Esophagus squamous epithelium (tissue), 4 donors: Measurements from ENCODE around the gene PRND.

Experiments used
- POLR2A ChIP-seq, 4 donors: fragments of 450-650 bp; IDR thresholded peaks; one replicate each; pipeline ENCODE4 v1.6.1; 2017; ENCODE audit warnings: antibody characterized with exemption in 4 of 4, mild to moderate bottlenecking in 4 of 4, moderate library complexity in 3 of 4
- TF ChIP-seq, protein P1 (sequence below), 6 experiments: fragments of 450-650 bp in 4 of 6; fragments of 200-600 bp in 2 of 6; sonication (generic) in 2 of 6; IDR thresholded peaks; one replicate each; pipeline ENCODE4 v1.5.1; 2016 to 2019; ENCODE audit warnings: antibody characterized with exemption in 6 of 6, mild to moderate bottlenecking in 4 of 6, moderate library complexity in 4 of 6

DNA sequence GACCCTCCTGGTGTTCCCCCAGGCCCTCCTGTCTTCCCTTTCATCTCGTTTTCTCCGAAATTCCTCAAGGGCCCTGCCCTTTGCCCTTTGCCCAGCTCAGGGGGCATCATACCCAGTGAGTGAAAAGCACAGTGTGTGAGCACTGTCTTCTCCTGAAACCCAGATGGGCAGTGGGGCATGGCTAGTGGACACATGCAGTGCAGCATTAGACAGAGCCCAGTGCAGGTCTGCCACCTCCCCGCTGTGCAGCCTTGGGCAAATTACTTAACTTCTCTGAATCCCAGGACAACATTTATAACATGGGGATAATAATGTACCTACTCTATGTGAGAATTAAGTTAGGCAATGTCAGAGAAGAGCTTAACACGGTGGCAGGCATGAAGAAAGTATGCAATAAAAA, 1.3 kb downstream of the PRND start:
- TF ChIP-seq, protein P1, sequence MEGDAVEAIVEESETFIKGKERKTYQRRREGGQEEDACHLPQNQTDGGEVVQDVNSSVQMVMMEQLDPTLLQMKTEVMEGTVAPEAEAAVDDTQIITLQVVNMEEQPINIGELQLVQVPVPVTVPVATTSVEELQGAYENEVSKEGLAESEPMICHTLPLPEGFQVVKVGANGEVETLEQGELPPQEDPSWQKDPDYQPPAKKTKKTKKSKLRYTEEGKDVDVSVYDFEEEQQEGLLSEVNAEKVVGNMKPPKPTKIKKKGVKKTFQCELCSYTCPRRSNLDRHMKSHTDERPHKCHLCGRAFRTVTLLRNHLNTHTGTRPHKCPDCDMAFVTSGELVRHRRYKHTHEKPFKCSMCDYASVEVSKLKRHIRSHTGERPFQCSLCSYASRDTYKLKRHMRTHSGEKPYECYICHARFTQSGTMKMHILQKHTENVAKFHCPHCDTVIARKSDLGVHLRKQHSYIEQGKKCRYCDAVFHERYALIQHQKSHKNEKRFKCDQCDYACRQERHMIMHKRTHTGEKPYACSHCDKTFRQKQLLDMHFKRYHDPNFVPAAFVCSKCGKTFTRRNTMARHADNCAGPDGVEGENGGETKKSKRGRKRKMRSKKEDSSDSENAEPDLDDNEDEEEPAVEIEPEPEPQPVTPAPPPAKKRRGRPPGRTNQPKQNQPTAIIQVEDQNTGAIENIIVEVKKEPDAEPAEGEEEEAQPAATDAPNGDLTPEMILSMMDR (IDR thresholded peaks at IDR 0.05), result no peak
- no peak for TF ChIP-seq POLR2A (IDR thresholded peaks at IDR 0.05)
